Activated naive CD8-positive, alpha-beta T cell treated with anti-CD3 and anti-CD28 coated beads, Interleukin-2, amount 10 ng/mL, durations not matched to agents 7 days and 5 days (primary cell): Measurements from ENCODE around the gene SELENOM. TPM values are rescaled to one million over a fixed set of nuclear protein-coding genes. Genes with fewer than 3 reads are reported as not detected.

ENCODE experiments used
- ATAC-seq: fragments of 150-1000 bp; cut with Tn5 transposase; one replicate; pipeline ENCODE4 v1.10.0; 2021; ENCODE audit warnings: low read depth, moderate library complexity
- POLR2A ChIA-PET: fragments of 350-600 bp; sonication (Branson Sonifier 250); formaldehyde crosslinking; loops from one replicate; lab custom pipeline; 2021; ENCODE audit warnings: antibody characterized with exemption; lab: Charles Lee
- DNase-seq: peaks from one replicate; pipeline ENCODE4 v3.0.0; 2021
- H3K27ac Mint-ChIP-seq: one replicate; pipeline ENCODE4 v1.8.0; 2022; ENCODE audit warnings: mild to moderate bottlenecking, mixed read lengths
- H3K27me3 Mint-ChIP-seq: one replicate; pipeline ENCODE4 v1.8.0; 2022; ENCODE audit warnings: mild to moderate bottlenecking, moderate library complexity, mixed read lengths
- H3K36me3 Mint-ChIP-seq: one replicate; pipeline ENCODE4 v1.8.0; 2021; ENCODE audit warnings: mild to moderate bottlenecking, mixed read lengths
- H3K4me1 Mint-ChIP-seq: one replicate; pipeline ENCODE4 v1.8.0; 2021; ENCODE audit warnings: mixed read lengths
- H3K4me3 Mint-ChIP-seq: one replicate; pipeline ENCODE4 v1.8.0; 2022; ENCODE audit warnings: mild to moderate bottlenecking, moderate library complexity, mixed read lengths
- H3K9me3 Mint-ChIP-seq: one replicate; pipeline ENCODE4 v1.8.0; 2021; ENCODE audit warnings: mixed read lengths
- total RNA-seq, 2 experiments: library from RNA; stranded (reverse); gene quantifications; one replicate each; pipeline ENCODE4 v1.2.3, GENCODE V29; 2021

Gene SELENOM, protein sequence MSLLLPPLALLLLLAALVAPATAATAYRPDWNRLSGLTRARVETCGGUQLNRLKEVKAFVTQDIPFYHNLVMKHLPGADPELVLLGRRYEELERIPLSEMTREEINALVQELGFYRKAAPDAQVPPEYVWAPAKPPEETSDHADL
- 10 to 100 TPM; 17.3 to 24.6 TPM for total RNA-seq

DNA sequence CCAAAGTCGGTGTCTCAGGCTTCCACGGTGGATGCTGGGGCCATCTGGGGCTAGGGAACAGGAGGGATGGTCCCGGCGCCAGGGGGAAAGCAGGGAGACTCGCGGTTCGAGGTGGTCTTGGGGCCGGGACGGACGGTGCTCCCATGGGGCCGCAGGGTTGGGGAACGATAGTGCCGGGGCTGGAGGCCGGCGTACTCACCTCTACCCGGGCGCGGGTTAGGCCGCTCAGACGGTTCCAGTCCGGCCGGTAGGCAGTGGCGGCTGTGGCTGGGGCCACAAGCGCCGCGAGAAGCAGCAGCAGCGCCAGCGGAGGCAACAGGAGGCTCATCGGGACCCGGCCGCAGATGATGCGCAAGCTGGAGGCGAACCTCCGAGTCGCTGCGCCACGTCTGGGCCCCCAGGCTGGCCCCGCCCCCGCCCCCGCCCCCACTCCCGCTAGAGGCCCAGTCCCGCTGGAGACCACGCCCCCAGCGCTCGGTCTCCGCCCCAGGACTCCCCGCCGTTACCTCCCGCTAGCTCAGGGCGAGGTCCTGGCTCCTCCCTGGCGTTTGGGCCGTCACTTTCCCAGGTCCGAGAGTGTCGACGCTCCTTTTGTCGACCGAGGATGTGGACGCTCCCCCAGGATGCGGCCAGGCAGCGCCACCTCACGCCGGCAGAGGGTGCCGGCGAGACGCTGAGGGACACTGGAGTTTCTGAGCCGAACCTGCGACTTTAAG lies at the start of gene SELENOM:
TSS of gene SELENOM (minus strand) at position 391 of the 716 bp plus-strand sequence. CDS start at position 328, 63 bp downstream.
- peak within 1 kb of the TSS; percentile 96 for H3K4me3 Mint-ChIP-seq
- H3K27ac Mint-ChIP-seq = peak within 1 kb of the TSS; percentile 63
- H3K27me3 Mint-ChIP-seq = peaks cover 3% of the 10 kb centered on the region
- POLR2A ChIA-PET = interaction anchor here (0.6 to 1.0 kb wide), 4 partner anchors 26 to 105 kb away, joined by 3 to 5 read pairs (median 4); partner anchors contain the start of genes LIMK2 and SMTN
- no peaks in the 10 kb centered on the region for H3K9me3 Mint-ChIP-seq
- DNase-seq (peak; percentile 89), ATAC-seq (peak; percentile 94)
- peaks cover 8% of the 10 kb centered on the region for H3K4me1 Mint-ChIP-seq
- H3K36me3 Mint-ChIP-seq = no peaks in the 10 kb centered on the region

DNA sequence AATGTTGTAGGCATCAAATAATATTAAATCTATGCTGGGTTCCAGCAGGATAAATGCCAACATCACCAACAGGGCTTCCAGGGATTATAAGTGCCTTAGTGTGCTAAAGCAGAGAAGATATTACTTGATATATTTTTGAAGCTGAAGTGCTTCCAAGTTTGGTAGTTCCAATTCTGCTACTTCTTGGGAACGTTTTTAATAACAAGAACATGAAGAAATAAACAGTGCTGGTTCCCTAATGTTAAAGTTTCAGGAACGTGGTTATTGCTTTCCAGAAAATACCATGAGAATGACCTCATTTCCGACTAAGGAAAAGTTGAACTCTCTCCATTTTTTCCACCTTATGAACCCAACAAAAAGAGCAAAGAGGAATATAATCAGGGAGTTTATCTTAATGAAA lies 48.1 kb upstream of the SELENOM start:
- ATAC-seq (no peak), DNase-seq (no peak)
- Mint-ChIP-seq H3K4me1 (peaks cover 2% of the 10 kb centered on the region), H3K4me3 (no peak overlapping the region), H3K36me3 (peaks cover 1% of the 10 kb centered on the region), H3K27ac (no peak overlapping the region), H3K27me3 (peaks cover 15% of the 10 kb centered on the region), H3K9me3 (no peaks in the 10 kb centered on the region)
- POLR2A ChIA-PET = no interaction called here

DNA sequence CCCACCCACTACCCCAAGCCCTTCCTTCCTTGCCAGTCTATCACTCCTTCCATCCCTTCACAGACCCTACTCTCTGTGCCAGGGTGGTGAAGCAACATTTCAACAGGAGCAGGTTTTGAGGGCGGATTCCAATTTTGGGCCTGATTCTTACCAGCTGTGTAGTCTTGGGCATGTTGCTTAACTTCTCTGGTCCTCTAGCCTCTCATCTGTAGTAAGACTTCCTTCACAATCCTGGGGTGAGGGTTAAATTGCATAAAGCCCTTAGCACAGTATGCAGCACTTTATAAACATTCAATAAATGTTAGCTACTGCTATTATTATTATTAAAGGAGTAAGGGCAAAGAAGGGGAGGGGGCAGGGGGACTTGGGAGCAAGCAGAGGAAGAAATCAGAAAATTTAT lies 47.6 kb upstream of the SELENOM start:
- no peaks in the 10 kb centered on the region for H3K9me3 Mint-ChIP-seq
- peaks cover under 1% of the 10 kb centered on the region for H3K4me1 Mint-ChIP-seq
- POLR2A ChIA-PET = no interaction called here
- peaks cover under 1% of the 10 kb centered on the region for H3K36me3 Mint-ChIP-seq
- no peak overlapping the region for H3K4me3 Mint-ChIP-seq
- ATAC-seq = no peak
- DNase-seq = no peak
- H3K27ac Mint-ChIP-seq = no peak overlapping the region
- peaks cover 17% of the 10 kb centered on the region for H3K27me3 Mint-ChIP-seq

DNA sequence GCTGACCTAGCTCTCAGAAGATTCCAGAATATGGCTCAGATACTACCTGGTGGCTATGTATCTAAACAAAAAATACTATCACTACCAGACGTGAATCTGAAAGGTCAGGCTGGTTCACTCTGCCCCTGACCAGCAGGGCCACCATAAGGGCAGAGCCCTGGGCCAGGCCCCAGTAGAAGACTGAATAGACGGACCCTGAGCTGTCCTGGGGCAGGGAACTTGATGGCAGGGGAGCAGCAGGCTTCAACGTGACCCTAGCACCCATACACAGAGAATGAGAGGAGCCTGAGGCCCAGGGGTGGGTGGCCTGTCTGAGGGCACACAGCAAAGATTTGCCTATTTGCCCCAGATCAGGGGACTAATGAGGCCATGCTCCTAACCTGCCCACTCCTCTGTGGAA lies 46.0 kb upstream of the SELENOM start:
- peaks cover 2% of the 10 kb centered on the region for H3K4me1 Mint-ChIP-seq
- peaks cover 17% of the 10 kb centered on the region for H3K27me3 Mint-ChIP-seq
- H3K9me3 Mint-ChIP-seq = no peaks in the 10 kb centered on the region
- H3K4me3 Mint-ChIP-seq = no peak overlapping the region
- H3K36me3 Mint-ChIP-seq = no peaks in the 10 kb centered on the region
- ATAC-seq (no peak), DNase-seq (no peak)
- POLR2A ChIA-PET = interaction anchor here (0.7 kb wide), 1 partner anchor 137 kb away, joined by 4 read pairs; no protein-coding TSS in a partner anchor
- no peak overlapping the region for H3K27ac Mint-ChIP-seq

DNA sequence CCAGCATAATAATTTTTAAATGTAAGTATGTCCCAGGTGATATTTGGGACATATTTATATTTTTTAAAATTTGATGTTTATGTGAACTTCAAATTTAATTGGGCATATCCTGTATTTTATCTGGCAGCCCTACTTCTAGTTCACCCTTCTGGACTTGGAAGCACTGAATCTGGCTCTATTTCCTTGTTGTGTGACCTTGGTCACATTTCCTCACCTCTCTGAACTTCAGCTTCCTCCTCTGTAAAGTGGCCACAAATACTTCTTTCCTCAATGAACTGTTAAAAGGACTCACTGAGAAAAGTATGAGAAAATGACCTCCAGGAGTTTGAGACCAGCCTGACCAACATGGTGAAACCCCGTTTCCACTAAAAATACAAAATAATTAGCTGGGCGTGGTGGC lies 44.5 kb upstream of the SELENOM start:
- no peak for ATAC-seq
- Mint-ChIP-seq H3K4me1 (peaks cover 2% of the 10 kb centered on the region), H3K36me3 (no peaks in the 10 kb centered on the region), H3K9me3 (no peaks in the 10 kb centered on the region), H3K27ac (no peak overlapping the region), H3K27me3 (peaks cover 10% of the 10 kb centered on the region), H3K4me3 (no peak overlapping the region)
- DNase-seq = no peak
- POLR2A ChIA-PET = interaction anchor here (0.7 kb wide), 1 partner anchor 10 kb away, joined by 3 read pairs; no protein-coding TSS in a partner anchor

DNA sequence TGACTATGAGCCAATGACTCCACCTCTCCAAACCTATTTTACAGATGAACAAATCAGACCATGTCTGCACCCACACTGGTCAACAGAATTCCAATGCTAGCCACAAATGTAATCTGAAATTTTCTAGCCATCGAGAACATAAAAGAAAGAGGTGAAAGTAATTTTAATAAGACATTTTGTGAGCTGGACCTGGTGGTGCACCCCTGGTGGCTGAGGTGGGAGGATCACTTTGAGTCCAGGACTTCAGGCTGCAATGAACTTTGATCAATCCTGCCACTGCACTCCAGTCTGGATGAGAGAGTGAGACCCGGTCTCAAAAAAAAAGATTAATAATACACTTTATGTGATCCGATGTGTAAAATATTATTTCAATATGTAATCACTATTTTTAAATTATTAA lies 43.2 kb upstream of the SELENOM start:
- POLR2A ChIA-PET = no interaction called here
- Mint-ChIP-seq H3K4me1 (peaks cover 2% of the 10 kb centered on the region), H3K27ac (no peak overlapping the region), H3K27me3 (peaks cover 14% of the 10 kb centered on the region), H3K4me3 (no peak overlapping the region), H3K36me3 (no peaks in the 10 kb centered on the region), H3K9me3 (peaks cover 2% of the 10 kb centered on the region)
- DNase-seq (no peak), ATAC-seq (no peak)

DNA sequence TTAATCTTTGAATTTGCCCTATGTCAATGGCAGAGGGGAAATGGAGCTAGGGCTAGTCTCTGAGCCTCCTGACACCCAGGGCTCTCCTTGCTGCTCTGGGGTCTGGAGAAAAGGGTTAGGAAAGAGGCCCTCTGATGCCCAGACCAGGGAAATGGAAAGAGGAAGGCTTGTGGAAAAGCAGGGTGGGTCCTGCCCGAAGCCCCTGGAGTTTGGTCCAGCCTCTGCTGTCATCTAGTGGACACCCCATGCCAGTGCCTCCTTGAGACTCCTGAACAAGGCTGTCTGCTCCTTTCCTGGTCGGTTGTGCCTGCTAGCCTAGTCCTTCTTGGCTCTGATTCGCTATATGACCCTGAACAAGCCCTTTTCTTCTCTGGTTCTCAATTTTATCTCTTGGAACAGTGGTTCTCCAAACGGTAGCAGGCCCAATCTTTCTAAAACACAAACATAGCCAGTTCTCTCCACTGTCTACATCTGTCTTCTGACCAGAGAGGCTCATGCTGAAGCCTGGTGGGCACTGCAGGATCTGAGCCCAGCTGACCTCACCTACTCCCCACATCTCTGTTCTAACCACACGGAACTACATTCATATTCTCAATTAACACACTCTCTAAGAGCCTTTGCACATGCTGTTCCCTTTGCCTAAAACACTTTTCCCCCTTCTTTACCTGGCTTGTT lies 41.7 kb upstream of the SELENOM start:
- Mint-ChIP-seq H3K4me3 (no peak overlapping the region), H3K27ac (no peak overlapping the region), H3K36me3 (no peaks in the 10 kb centered on the region), H3K27me3 (peaks cover 14% of the 10 kb centered on the region), H3K9me3 (peaks cover 2% of the 10 kb centered on the region), H3K4me1 (peaks cover 8% of the 10 kb centered on the region)
- ATAC-seq (peak; percentile 58), DNase-seq (peak; percentile 43)
- POLR2A ChIA-PET = no interaction called here

DNA sequence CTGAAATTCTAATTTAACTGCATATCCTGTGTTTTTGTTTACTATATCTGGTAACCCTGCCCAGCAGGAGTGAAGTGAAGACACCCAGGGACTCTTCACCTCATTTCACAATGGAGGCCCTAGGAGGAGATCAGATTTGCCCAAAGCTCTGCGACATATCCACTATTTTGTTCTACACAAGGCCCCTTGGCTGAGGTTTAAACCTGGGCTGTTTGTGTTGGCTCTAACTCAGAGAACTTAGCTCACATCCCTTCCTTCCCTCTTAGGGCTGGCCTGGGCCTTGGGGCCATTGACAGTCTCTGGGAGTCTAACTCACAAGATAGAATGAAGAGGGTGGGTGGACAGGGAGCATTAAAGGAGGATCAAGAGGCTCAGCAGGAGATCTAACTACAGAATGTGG lies 41.1 kb upstream of the SELENOM start:
- H3K27me3 Mint-ChIP-seq = peaks cover 14% of the 10 kb centered on the region
- H3K9me3 Mint-ChIP-seq = peaks cover 2% of the 10 kb centered on the region
- peaks cover 10% of the 10 kb centered on the region for H3K4me1 Mint-ChIP-seq
- no peak overlapping the region for H3K4me3 Mint-ChIP-seq
- H3K36me3 Mint-ChIP-seq = no peaks in the 10 kb centered on the region
- DNase-seq (no peak), ATAC-seq (no peak)
- POLR2A ChIA-PET = no interaction called here
- H3K27ac Mint-ChIP-seq = no peak overlapping the region

DNA sequence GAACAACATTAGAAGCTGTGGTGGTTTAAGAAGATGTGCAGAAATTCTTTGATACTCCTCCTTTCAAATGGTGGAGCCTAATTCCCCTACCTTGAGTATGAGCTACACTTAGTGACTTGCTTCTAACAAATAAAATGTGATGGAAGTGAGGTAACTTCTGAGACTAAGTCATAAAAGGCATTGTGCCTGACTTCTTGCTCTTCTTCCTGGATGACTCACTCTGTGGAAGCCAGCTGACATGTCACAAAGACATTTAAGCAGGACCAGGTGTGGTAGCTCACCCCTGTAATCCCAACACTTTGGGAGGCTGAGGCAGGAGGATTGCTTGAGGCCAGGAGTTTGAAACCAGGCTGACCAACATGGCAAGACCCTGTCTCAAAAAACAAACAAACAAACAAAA lies 36.9 kb upstream of the SELENOM start:
- Mint-ChIP-seq H3K36me3 (no peaks in the 10 kb centered on the region), H3K9me3 (peaks cover 2% of the 10 kb centered on the region), H3K27ac (no peak overlapping the region), H3K4me3 (no peak overlapping the region), H3K27me3 (peaks cover 4% of the 10 kb centered on the region), H3K4me1 (peaks cover 9% of the 10 kb centered on the region)
- POLR2A ChIA-PET = interaction anchor here (1.1 kb wide), 1 partner anchor 64 kb away, joined by 3 read pairs; no protein-coding TSS in a partner anchor
- ATAC-seq = no peak
- DNase-seq = no peak

DNA sequence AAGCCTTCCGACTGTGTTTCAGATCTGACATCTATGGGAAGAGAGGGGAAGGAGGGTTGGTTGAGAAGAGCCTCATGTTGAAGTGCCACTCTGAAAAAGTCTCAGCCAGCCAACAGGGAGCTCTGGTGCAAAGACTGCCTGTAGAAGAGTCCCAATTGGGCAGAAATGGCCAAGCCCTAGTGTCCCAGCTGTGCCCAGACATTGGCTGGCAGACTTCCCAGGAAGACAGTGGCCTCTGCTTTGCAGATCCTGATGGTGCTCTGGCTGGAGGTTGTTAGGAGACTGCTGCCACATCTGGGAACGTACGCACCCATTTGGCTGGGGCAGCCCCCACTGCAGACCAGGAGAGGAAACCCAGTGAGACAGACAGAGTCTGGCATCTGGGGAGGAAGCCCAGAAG lies 36.2 kb upstream of the SELENOM start:
- H3K27me3 Mint-ChIP-seq = peaks cover 4% of the 10 kb centered on the region
- DNase-seq (no peak), ATAC-seq (no peak)
- no peak overlapping the region for H3K4me3 Mint-ChIP-seq
- no peak overlapping the region for H3K27ac Mint-ChIP-seq
- H3K36me3 Mint-ChIP-seq = no peaks in the 10 kb centered on the region
- POLR2A ChIA-PET = no interaction called here
- H3K9me3 Mint-ChIP-seq = peaks cover 2% of the 10 kb centered on the region
- H3K4me1 Mint-ChIP-seq = peaks cover 8% of the 10 kb centered on the region

DNA sequence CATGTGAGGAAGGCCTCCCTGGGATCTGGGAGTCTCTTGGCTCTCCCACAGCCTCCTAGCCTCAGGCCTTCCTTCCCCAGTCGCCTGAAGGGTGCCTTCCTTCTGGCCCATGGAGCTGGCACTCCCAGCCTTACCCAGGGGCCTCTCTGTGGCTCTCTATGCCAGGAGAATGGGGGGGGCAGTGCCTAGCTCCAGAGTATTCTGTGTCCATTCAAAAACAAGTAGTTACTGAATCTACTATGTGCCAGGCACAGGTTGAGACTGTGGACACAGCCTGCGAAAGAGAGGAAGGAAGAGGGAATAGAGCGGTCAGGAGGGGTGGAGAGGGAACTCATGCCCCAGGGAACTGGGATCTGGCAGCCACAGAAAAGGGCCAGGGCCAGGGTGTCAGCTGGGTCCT lies 35.7 kb upstream of the SELENOM start:
- no peaks in the 10 kb centered on the region for H3K36me3 Mint-ChIP-seq
- peaks cover 8% of the 10 kb centered on the region for H3K4me1 Mint-ChIP-seq
- peaks cover 2% of the 10 kb centered on the region for H3K9me3 Mint-ChIP-seq
- H3K4me3 Mint-ChIP-seq = no peak overlapping the region
- DNase-seq (no peak), ATAC-seq (no peak)
- H3K27ac Mint-ChIP-seq = no peak overlapping the region
- POLR2A ChIA-PET = no interaction called here
- H3K27me3 Mint-ChIP-seq = peaks cover 4% of the 10 kb centered on the region

DNA sequence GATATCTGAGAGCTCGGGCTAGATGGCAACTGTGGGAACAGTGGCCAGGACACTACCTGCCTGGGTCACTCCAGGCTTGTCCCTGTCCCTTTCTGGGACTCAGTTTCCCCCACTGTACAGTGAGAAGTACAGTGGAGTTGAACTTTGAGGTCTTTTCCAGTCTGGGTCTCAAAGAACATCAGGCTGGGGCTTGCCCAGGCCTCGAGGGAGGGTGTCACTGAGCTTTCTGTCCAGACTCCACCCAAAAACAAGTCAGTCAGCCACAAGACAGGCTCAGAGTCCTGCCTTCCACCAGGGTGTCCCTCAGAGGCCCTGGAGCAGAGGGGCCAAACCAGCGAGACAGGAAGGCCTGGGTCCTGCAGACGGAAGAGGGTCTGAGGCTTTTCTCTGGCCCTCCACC lies 34.9 kb upstream of the SELENOM start:
- Mint-ChIP-seq H3K27me3 (peaks cover 4% of the 10 kb centered on the region), H3K4me1 (peaks cover 8% of the 10 kb centered on the region), H3K36me3 (no peaks in the 10 kb centered on the region), H3K27ac (no peak overlapping the region), H3K4me3 (no peak overlapping the region), H3K9me3 (peaks cover 2% of the 10 kb centered on the region)
- ATAC-seq (no peak), DNase-seq (no peak)
- POLR2A ChIA-PET = no interaction called here

DNA sequence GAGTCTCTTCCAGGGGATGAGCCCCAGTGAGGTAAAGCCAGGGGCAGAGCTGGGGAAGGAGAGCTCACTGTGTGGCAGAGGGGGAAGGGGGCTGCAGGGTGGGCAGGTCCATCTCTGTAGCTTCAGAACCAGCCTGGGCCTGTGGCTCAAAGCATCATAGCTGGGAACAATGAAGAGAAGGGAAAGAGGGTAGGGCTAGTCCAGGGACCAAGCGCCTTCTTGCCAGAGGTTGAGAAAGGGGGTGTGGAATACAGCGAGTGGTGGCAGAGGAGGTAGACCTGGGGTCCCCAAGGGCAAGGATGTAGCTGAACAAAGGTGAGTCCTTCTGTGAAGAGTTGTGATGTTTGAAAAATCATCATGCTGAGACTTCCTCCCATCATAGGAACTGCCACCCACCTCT lies 34.2 kb upstream of the SELENOM start:
- DNase-seq (no peak), ATAC-seq (no peak)
- peaks cover 2% of the 10 kb centered on the region for H3K9me3 Mint-ChIP-seq
- no peak overlapping the region for H3K4me3 Mint-ChIP-seq
- H3K27ac Mint-ChIP-seq = no peak overlapping the region
- no peaks in the 10 kb centered on the region for H3K36me3 Mint-ChIP-seq
- H3K4me1 Mint-ChIP-seq = peaks cover 8% of the 10 kb centered on the region
- POLR2A ChIA-PET = no interaction called here
- peaks cover 4% of the 10 kb centered on the region for H3K27me3 Mint-ChIP-seq
